HL-60 (cell line): Measurements from ENCODE around the gene ABCC2.

ENCODE experiments used
- DNase-seq, 2 experiments: peaks; one replicate each; pipeline ENCODE4 v3.0.0-alpha.2; 2010 to 2020; ENCODE audit warnings: low read depth in 1 of 2, low spot score in 1 of 2
- H3K27ac ChIP-seq: fragments of 250-450 bp; sonication (Bioruptor Pico); replicated peaks from 2 replicates; pipeline ENCODE4 v1.5.1; 2020; ENCODE audit warnings: mild to moderate bottlenecking, moderate library complexity
- H3K27me3 ChIP-seq: fragments of 250-450 bp; sonication (Bioruptor Pico); 2 replicates; pipeline ENCODE4 v1.5.1; 2021; ENCODE audit warnings: mild to moderate bottlenecking, moderate library complexity; ENCODE audit not compliant: insufficient read depth, poor library complexity, severe bottlenecking
- H3K4me3 ChIP-seq: replicated peaks from 2 replicates; pipeline ENCODE4 v1.5.1; 2011; ENCODE audit warnings: mild to moderate bottlenecking, control low read depth, low read length; ENCODE audit not compliant: insufficient read depth
- GABPA ChIP-seq: IDR thresholded peaks from 2 replicates; pipeline ENCODE4 v1.6.1; 2012; ENCODE audit warnings: low read depth
- POLR2AphosphoS5 ChIP-seq: IDR thresholded peaks from 2 replicates; pipeline ENCODE4 v1.6.1; 2012; ENCODE audit warnings: low read depth
- SPI1 ChIP-seq: IDR thresholded peaks from 2 replicates; pipeline ENCODE4 v1.6.1; 2012; ENCODE audit warnings: low read depth, mild to moderate bottlenecking, borderline replicate concordance
- TF ChIP-seq, protein P1 (sequence below): IDR thresholded peaks from one replicate; pipeline ENCODE4 v1.5.1; 2011; ENCODE audit warnings: low read length, control low read depth, inconsistent platforms; ENCODE audit not compliant: insufficient read depth
- TF ChIP-seq, protein P2 (sequence below): IDR thresholded peaks from 2 replicates; pipeline ENCODE4 v1.6.1; 2012; ENCODE audit warnings: low read depth; ENCODE audit not compliant: insufficient replicate concordance

Gene ABCC2

DNA sequence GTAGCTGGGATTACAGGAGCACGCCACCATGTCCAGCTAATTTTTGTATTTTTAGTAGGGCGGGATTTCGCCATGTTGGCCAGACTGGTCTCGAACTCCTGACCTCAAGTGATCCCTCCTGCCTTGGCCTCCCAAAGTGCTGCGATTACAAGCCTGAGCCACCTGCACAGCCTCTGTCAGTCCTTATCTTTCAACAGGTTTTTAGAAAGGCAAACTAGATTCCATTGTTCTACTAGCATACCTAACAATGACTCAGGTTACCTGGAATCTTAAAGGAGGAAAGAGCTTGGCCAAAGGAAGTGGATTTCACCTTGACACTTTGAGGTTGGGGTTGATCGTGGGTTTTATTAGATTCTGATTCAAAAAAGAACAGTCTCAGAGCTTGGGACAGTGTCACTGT, 3.2 kb downstream of the ABCC2 start:
- Histone ChIP-seq H3K27me3 (no peaks in the 10 kb centered on the region), H3K4me3 (no peak overlapping the region), H3K27ac (no peak overlapping the region)
- TF ChIP-seq, protein P1, sequence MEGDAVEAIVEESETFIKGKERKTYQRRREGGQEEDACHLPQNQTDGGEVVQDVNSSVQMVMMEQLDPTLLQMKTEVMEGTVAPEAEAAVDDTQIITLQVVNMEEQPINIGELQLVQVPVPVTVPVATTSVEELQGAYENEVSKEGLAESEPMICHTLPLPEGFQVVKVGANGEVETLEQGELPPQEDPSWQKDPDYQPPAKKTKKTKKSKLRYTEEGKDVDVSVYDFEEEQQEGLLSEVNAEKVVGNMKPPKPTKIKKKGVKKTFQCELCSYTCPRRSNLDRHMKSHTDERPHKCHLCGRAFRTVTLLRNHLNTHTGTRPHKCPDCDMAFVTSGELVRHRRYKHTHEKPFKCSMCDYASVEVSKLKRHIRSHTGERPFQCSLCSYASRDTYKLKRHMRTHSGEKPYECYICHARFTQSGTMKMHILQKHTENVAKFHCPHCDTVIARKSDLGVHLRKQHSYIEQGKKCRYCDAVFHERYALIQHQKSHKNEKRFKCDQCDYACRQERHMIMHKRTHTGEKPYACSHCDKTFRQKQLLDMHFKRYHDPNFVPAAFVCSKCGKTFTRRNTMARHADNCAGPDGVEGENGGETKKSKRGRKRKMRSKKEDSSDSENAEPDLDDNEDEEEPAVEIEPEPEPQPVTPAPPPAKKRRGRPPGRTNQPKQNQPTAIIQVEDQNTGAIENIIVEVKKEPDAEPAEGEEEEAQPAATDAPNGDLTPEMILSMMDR, result no peak
- TF ChIP-seq, protein P2, sequence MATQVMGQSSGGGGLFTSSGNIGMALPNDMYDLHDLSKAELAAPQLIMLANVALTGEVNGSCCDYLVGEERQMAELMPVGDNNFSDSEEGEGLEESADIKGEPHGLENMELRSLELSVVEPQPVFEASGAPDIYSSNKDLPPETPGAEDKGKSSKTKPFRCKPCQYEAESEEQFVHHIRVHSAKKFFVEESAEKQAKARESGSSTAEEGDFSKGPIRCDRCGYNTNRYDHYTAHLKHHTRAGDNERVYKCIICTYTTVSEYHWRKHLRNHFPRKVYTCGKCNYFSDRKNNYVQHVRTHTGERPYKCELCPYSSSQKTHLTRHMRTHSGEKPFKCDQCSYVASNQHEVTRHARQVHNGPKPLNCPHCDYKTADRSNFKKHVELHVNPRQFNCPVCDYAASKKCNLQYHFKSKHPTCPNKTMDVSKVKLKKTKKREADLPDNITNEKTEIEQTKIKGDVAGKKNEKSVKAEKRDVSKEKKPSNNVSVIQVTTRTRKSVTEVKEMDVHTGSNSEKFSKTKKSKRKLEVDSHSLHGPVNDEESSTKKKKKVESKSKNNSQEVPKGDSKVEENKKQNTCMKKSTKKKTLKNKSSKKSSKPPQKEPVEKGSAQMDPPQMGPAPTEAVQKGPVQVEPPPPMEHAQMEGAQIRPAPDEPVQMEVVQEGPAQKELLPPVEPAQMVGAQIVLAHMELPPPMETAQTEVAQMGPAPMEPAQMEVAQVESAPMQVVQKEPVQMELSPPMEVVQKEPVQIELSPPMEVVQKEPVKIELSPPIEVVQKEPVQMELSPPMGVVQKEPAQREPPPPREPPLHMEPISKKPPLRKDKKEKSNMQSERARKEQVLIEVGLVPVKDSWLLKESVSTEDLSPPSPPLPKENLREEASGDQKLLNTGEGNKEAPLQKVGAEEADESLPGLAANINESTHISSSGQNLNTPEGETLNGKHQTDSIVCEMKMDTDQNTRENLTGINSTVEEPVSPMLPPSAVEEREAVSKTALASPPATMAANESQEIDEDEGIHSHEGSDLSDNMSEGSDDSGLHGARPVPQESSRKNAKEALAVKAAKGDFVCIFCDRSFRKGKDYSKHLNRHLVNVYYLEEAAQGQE, result no peak
- DNase-seq, result no peak

DNA sequence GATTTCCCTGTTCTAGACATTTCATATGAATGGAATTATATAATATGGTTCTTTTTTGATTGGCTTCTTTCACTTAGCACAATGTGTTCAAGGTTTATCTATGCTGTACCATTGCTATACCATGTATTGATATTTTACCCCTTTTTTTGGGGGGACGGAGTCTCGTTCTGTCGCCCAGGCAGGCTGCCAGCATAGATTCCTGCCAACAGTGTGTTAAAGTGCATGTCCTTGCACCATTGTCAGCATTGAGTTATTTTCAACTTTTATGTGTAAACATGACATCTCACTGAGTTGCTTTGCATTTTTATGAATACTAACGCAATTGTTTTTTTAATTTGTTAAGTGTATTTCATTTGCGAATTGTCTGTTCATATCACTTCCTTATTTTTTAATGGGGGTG, 4.9 kb downstream of the ABCC2 start:
- TF ChIP-seq POLR2AphosphoS5 (no peak), GABPA (no peak), SPI1 (no peak)
- TF ChIP-seq, protein P2, result no peak
- TF ChIP-seq, protein P1, result no peak
- H3K27me3 ChIP-seq, result no peaks in the 10 kb centered on the region
- no peak overlapping the region for H3K27ac ChIP-seq
- no peak overlapping the region for H3K4me3 ChIP-seq
- no peak for DNase-seq

DNA sequence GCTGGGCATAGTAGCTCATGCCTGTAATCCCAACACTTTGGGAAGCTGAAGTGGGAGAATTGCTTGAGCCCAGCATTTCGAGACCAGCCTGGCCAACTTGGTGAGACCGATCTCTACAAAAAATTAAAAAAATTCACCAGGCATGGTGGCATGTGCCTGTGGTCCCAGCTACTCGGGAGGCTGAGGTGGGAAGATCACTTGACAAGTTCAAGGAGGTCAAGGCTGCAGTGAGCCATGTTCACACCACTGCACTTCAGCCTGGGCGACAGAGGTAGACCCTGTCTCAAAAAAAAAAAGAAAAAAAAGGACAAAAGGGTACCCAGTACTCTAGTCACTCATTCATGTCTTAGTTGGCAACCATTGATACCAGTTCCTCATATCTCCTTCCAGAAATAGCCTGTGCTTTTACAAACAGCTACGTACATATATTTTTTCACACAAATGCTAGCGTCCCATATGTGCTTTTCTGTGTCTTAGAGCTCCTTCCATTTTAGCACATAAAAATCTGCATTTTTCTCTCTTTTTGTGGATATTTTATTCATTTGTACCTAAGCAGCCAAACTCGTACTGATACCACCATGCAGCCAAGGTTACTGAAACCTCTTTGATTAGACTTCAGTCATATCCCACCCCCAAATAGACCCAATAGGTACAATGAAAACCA, 5.5 kb downstream of the ABCC2 start:
- TF ChIP-seq, protein P1, result no peak
- TF ChIP-seq, protein P2, result no peak
- no peak for TF ChIP-seq GABPA
- TF ChIP-seq SPI1, result no peak
- TF ChIP-seq POLR2AphosphoS5, result no peak
- H3K4me3 ChIP-seq, result no peak overlapping the region
- H3K27ac ChIP-seq, result no peak overlapping the region
- H3K27me3 ChIP-seq, result no peaks in the 10 kb centered on the region
- no peak for DNase-seq
